CD14-positive monocyte (primary cell): ENCODE data around the gene UQCR10. TPM values are rescaled to one million over a fixed set of nuclear protein-coding genes. Genes with fewer than 3 reads are reported as not detected.

Experiments
- DNase-seq, 3 donors: peaks; one replicate each; pipeline ENCODE4 v3.0.0-alpha.2; 2011 to 2022
- H2AFZ ChIP-seq: 2 replicates; pipeline ENCODE4 v1.6.0; 2012; ENCODE audit warnings: mild to moderate bottlenecking, low read depth, low read length, inconsistent platforms; ENCODE audit not compliant: insufficient read depth, poor library complexity, severe bottlenecking
- H3K27ac ChIP-seq, 2 donors: 1 replicate in 1 of 2; 2 replicates in 1 of 2; pipeline ENCODE4 v1.5.1; 2012 to 2013; ENCODE audit warnings: low read length in 2 of 2, control low read depth in 1 of 2, inconsistent platforms in 1 of 2, low read depth in 1 of 2, mild to moderate bottlenecking in 1 of 2
- H3K27me3 ChIP-seq, 2 donors: one replicate each; pipeline versions ENCODE4 v1.6.0 to v1.6.1; 2011 to 2013; ENCODE audit warnings: low read length in 2 of 2; ENCODE audit not compliant: control insufficient read depth in 2 of 2, insufficient read depth in 2 of 2
- H3K36me3 ChIP-seq, 2 donors: replicated peaks in 1 of 2; 1 replicate in 1 of 2; 2 replicates in 1 of 2; pipeline versions ENCODE4 v1.5.1 to v1.6.1; 2012 to 2013; ENCODE audit warnings: low read length in 2 of 2, control low read depth in 1 of 2, inconsistent platforms in 1 of 2, mild to moderate bottlenecking in 1 of 2; ENCODE audit not compliant: insufficient read depth in 2 of 2, control insufficient read depth in 1 of 2
- H3K4me1 ChIP-seq, 2 donors: 1 replicate in 1 of 2; 2 replicates in 1 of 2; pipeline versions ENCODE4 v1.5.1 to v1.6.1; 2012 to 2013; ENCODE audit warnings: low read length in 2 of 2, control low read depth in 1 of 2, inconsistent platforms in 1 of 2, mild to moderate bottlenecking in 1 of 2, moderate library complexity in 1 of 2; ENCODE audit not compliant: insufficient read depth in 2 of 2, control insufficient read depth in 1 of 2
- H3K4me2 ChIP-seq: replicated peaks from 2 replicates; pipeline ENCODE3; 2012; ENCODE audit warnings: low read length, moderate library complexity, mild to moderate bottlenecking; ENCODE audit not compliant: poor library complexity, severe bottlenecking; ENCODE audit errors: extremely low read depth
- H3K4me3 ChIP-seq, 3 experiments: fragments of 200-600 bp in 1 of 3; sonication (generic) in 1 of 3; replicated peaks in 1 of 3; 1 replicate in 2 of 3; 2 replicates in 1 of 3; pipeline ENCODE4 v1.5.1; 2011 to 2013; ENCODE audit warnings: low read length in 3 of 3, mild to moderate bottlenecking in 3 of 3, control low read depth in 2 of 3, low read depth in 2 of 3, inconsistent platforms in 1 of 3, moderate library complexity in 1 of 3
- H3K79me2 ChIP-seq: 2 replicates; pipeline ENCODE4 v1.6.0; 2012; ENCODE audit warnings: mild to moderate bottlenecking, control low read depth, inconsistent platforms, low read length, moderate library complexity; ENCODE audit not compliant: insufficient read depth
- H3K9ac ChIP-seq: 2 replicates; pipeline ENCODE4 v1.6.0; 2017; ENCODE audit warnings: low read length, mild to moderate bottlenecking; ENCODE audit not compliant: insufficient read depth, poor library complexity, severe bottlenecking
- H3K9me3 ChIP-seq, 2 donors: replicated peaks in 1 of 2; 1 replicate in 1 of 2; 2 replicates in 1 of 2; pipeline versions ENCODE4 v1.5.1 to v1.6.1; 2012 to 2013; ENCODE audit warnings: low read length in 2 of 2, control low read depth in 1 of 2; ENCODE audit not compliant: control insufficient read depth in 1 of 2, insufficient read depth in 1 of 2
- H4K20me1 ChIP-seq: 2 replicates; pipeline ENCODE4 v1.6.0; 2012; ENCODE audit warnings: mild to moderate bottlenecking, low read length, control low read depth, moderate library complexity; ENCODE audit not compliant: insufficient read depth
- H3K27ac Mint-ChIP-seq, 7 donors: one replicate each; pipeline ENCODE4 v1.8.0; 2020; ENCODE audit warnings: mild to moderate bottlenecking in 7 of 7, mixed read lengths in 7 of 7, moderate library complexity in 6 of 7, inconsistent platforms in 2 of 7
- H3K27me3 Mint-ChIP-seq, 3 donors: one replicate each; pipeline ENCODE4 v1.8.0; 2021 to 2022; ENCODE audit warnings: low read depth in 3 of 3, mild to moderate bottlenecking in 3 of 3, mixed read lengths in 3 of 3, moderate library complexity in 3 of 3, inconsistent platforms in 1 of 3
- H3K36me3 Mint-ChIP-seq, 2 donors: one replicate each; pipeline ENCODE4 v1.8.0; 2020; ENCODE audit warnings: mixed read lengths in 2 of 2, inconsistent platforms in 1 of 2, mild to moderate bottlenecking in 1 of 2
- H3K4me1 Mint-ChIP-seq: one replicate; pipeline ENCODE4 v1.8.0; 2020; ENCODE audit warnings: mild to moderate bottlenecking, mixed read lengths
- H3K4me3 Mint-ChIP-seq, 2 donors: one replicate each; pipeline ENCODE4 v1.8.0; 2020; ENCODE audit warnings: mild to moderate bottlenecking in 2 of 2, mixed read lengths in 2 of 2, moderate library complexity in 1 of 2
- H3K9me3 Mint-ChIP-seq, 7 donors: one replicate each; pipeline ENCODE4 v1.8.0; 2020 to 2022; ENCODE audit warnings: mixed read lengths in 7 of 7, mild to moderate bottlenecking in 6 of 7, moderate library complexity in 6 of 7, inconsistent platforms in 2 of 7
- WGBS: methylation state at CpG from one replicate; pipeline ENCODE4 v1.1.5; 2013; ENCODE audit warnings: missing lambda C conversion rate; ENCODE audit not compliant: insufficient coverage; 5-methylcytosine and 5-hydroxymethylcytosine counted together
- intact Hi-C, 2 donors: fragments of 100-400 bp; cut with micrococcal nuclease; formaldehyde crosslinking; loops; one replicate each; pipeline versions ENCODE4 v1.15.0 to v1.15.1; 2023
- polyA plus RNA-seq, 3 donors: library from polyadenylated mRNA; depleted of rRNA in 1 of 3; unstranded in 2 of 3; stranded (reverse) in 1 of 3; fragments of 300-500 nt in 2 of 3; fragments of >200 nt in 1 of 3; fragmentation: Illumina TruSeq in 2 of 3; gene quantifications; 1 replicate in 2 of 3; 2 replicates in 1 of 3; pipeline ENCODE4 v1.2.3, GENCODE V29; 2012 to 2021
- TF ChIP-seq, protein P1 (sequence below): fragments of 200-600 bp; IDR thresholded peaks from one replicate; pipeline ENCODE4 v1.8.0; 2022; ENCODE audit warnings: antibody characterized with exemption, mild to moderate bottlenecking

UQCR10 gene
- polyA plus RNA-seq, 3 donors, result 99.0 to 314 (median 287) TPM

DNA sequence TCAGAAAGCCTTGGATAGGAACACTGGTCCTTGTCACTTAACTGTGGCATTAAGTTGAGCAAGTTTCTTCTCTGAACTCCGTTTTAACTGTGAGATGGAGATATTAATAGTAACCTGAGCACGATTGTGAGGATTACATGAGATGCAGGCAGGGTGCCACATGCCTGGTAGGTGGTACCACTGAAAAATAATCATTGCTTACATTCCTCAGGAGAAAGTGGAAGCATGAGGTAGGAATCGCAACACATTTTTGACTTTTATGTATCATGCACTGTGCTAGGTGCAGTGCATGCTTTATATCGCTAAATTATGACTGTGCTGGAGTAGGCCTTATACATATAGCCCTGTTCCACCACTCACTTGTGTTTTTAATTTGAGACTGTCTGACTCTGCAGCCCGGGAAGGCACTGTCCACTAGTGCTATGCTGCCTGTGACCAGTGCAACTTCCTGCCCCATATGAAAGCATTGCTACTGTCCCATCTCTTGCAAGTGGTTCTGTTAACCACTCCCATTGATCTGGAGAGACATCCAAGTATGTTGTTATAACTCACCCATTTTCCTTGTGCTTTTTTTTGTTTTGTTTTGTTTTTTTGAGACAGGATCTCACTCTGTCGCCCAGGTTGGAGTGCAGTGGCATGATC is 1.0 kb downstream of the UQCR10 start:
- no peaks in the 10 kb centered on the region for H3K9me3 Mint-ChIP-seq
- peaks cover 21 to 27% of the 10 kb centered on the region in 2 donors for H3K4me1 ChIP-seq
- 57% methylated on average over 4 of the region's 6 CpGs for WGBS
- peak overlapping the region; percentile 99 for H3K4me3 Mint-ChIP-seq
- intact Hi-C loops, result loop anchor here (5.0 to 10.0 kb wide), 3 partner anchors 114 to 237 kb away; partner anchors contain the start of genes MTMR3 (in 1 of the 2) and NF2 (in 1 of the 2)
- H3K9ac ChIP-seq, result peak overlapping the region; percentile 90
- peak overlapping the region; percentile 99 for H2AFZ ChIP-seq
- no peaks in the 10 kb centered on the region for H3K27me3 ChIP-seq
- H3K36me3 Mint-ChIP-seq, result peaks cover 20 to 24% of the 10 kb centered on the region in 2 donors
- peak overlapping the region; percentile 98 for H3K4me2 ChIP-seq
- peak overlapping the region; percentile 41 to 98 (median 95) for H3K27ac Mint-ChIP-seq
- H3K9me3 ChIP-seq, result no peaks in the 10 kb centered on the region
- H4K20me1 ChIP-seq, result no peaks in the 10 kb centered on the region
- DNase-seq, result no peak
- TF ChIP-seq, protein P1, sequence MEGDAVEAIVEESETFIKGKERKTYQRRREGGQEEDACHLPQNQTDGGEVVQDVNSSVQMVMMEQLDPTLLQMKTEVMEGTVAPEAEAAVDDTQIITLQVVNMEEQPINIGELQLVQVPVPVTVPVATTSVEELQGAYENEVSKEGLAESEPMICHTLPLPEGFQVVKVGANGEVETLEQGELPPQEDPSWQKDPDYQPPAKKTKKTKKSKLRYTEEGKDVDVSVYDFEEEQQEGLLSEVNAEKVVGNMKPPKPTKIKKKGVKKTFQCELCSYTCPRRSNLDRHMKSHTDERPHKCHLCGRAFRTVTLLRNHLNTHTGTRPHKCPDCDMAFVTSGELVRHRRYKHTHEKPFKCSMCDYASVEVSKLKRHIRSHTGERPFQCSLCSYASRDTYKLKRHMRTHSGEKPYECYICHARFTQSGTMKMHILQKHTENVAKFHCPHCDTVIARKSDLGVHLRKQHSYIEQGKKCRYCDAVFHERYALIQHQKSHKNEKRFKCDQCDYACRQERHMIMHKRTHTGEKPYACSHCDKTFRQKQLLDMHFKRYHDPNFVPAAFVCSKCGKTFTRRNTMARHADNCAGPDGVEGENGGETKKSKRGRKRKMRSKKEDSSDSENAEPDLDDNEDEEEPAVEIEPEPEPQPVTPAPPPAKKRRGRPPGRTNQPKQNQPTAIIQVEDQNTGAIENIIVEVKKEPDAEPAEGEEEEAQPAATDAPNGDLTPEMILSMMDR, result no peak
- H3K27me3 Mint-ChIP-seq, result peaks cover 0 to 1% (median 0%) of the 10 kb centered on the region in 3 donors
- peaks cover 12 to 29% of the 10 kb centered on the region in 2 donors for H3K36me3 ChIP-seq
- peak overlapping the region; percentile 92 to 97 (median 96) for H3K4me3 ChIP-seq
- H3K79me2 ChIP-seq, result peaks cover 53% of the 10 kb centered on the region
- peak overlapping the region in 1 of 2 donors; percentile 92 for H3K27ac ChIP-seq
- H3K4me1 Mint-ChIP-seq, result peaks cover 35% of the 10 kb centered on the region

DNA sequence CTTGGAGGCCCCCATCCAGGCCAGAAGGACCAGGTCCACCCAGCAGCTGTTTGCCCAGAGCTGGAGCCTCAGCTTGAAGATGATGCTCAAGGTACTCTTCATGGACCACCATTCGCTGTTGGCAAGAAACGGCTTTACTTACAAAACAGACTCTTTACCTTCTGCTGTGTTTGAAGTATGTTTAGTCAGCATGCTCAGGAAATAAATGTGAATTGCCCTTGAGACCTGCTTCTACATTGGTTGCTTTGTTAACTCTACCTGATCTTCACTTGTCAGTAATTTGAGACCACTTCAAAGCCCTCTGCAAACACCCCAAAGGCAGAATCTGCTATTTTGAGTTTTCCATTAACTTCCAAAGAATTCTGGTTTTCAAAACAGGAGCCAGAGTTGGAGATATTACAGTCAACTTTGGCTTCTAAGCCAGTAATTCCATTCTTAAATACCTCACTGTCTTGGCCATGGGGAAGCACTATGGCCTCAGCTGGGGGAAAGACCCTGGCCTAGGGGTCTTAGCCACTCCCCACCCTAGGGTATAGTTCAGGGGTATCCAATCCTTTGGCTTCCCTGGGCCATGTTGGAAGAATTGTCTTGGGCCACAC is 2.7 kb downstream of the UQCR10 start:
- Histone ChIP-seq H3K9ac (no peak overlapping the region), H2AFZ (no peak overlapping the region), H3K9me3 (no peaks in the 10 kb centered on the region), H3K27ac (no peak overlapping the region), H3K79me2 (peaks cover 44% of the 10 kb centered on the region), H3K4me3 (no peak overlapping the region), H3K36me3 (peaks cover 12 to 29% of the 10 kb centered on the region in 2 donors), H3K4me2 (no peak overlapping the region), H3K27me3 (no peaks in the 10 kb centered on the region), H3K4me1 (peaks cover 18 to 27% of the 10 kb centered on the region in 2 donors), H4K20me1 (no peaks in the 10 kb centered on the region)
- no peak overlapping the region for H3K27ac Mint-ChIP-seq
- H3K4me3 Mint-ChIP-seq, result no peak overlapping the region
- no CpG with 5 or more reads among the region's 2 CpGs for WGBS
- H3K27me3 Mint-ChIP-seq, result peaks cover 0 to under 1% (median 0%) of the 10 kb centered on the region in 3 donors
- no peaks in the 10 kb centered on the region for H3K9me3 Mint-ChIP-seq
- DNase-seq, result no peak
- intact Hi-C loops, result loop anchor here (5.0 to 10.0 kb wide), 3 partner anchors 112 to 235 kb away; partner anchors contain the start of genes MTMR3 (in 1 of the 2) and NF2 (in 1 of the 2)
- H3K36me3 Mint-ChIP-seq, result peaks cover 20 to 24% of the 10 kb centered on the region in 2 donors
- H3K4me1 Mint-ChIP-seq, result peaks cover 29% of the 10 kb centered on the region
- TF ChIP-seq, protein P1, result no peak
